IMR-90 (cell line): ENCODE measurements around the gene HES7. TPM values are rescaled to one million over a fixed set of nuclear protein-coding genes. Genes with fewer than 3 reads are reported as not detected.

ENCODE experiments used
- ATAC-seq: fragments of 200-7000 bp; cut with Tn5 transposase; 2 replicates; pipeline ENCODE4 v1.9.1; 2020; ENCODE audit warnings: low read depth, mild to moderate bottlenecking, moderate library complexity
- BruUV-seq: library from RNA; stranded (reverse); fragments of 400-500 nt; replicated peaks from 2 replicates; lab custom pipeline; 2021; lab: Mats Ljungman, UMichigan
- CTCF ChIA-PET: fragments of 300-600 bp; formaldehyde crosslinking; extraction: SDS; loops from one replicate; lab custom pipeline; 2021; ENCODE audit warnings: antibody characterized with exemption; lab: Yijun Ruan, JAX
- POLR2A ChIA-PET: fragments of 300-600 bp; sonication (Branson Sonifier 250); formaldehyde crosslinking; loops from one replicate; lab custom pipeline; 2022; ENCODE audit warnings: antibody characterized with exemption; ENCODE audit not compliant: unreplicated experiment; lab: Charles Lee
- DNase-seq: peaks from one replicate; pipeline ENCODE4 v3.0.0; 2013
- H2AFZ ChIP-seq: replicated peaks from 2 replicates; pipeline ENCODE3; 2013; ENCODE audit warnings: low read length, mild to moderate bottlenecking; ENCODE audit not compliant: poor library complexity
- H2AK5ac ChIP-seq: 2 replicates; pipeline ENCODE4 v1.6.1; 2013; ENCODE audit warnings: low read depth, low read length, inconsistent platforms
- H2AK9ac ChIP-seq: replicated peaks from 2 replicates; pipeline ENCODE3; 2013; ENCODE audit warnings: mild to moderate bottlenecking, low read depth, low read length, moderate library complexity; ENCODE audit not compliant: poor library complexity
- H2BK120ac ChIP-seq: 2 replicates; pipeline ENCODE4 v1.6.1; 2013; ENCODE audit warnings: low read depth, low read length, inconsistent platforms
- H2BK15ac ChIP-seq: 3 replicates; pipeline ENCODE4 v1.6.1; 2013; ENCODE audit warnings: low read depth, low read length, inconsistent platforms
- H2BK20ac ChIP-seq: 2 replicates; pipeline ENCODE4 v1.6.1; 2013; ENCODE audit warnings: low read depth, mild to moderate bottlenecking, inconsistent platforms, low read length, moderate library complexity
- H2BK5ac ChIP-seq: 2 replicates; pipeline ENCODE4 v1.6.1; 2013; ENCODE audit warnings: mild to moderate bottlenecking, low read depth, low read length, inconsistent platforms; ENCODE audit not compliant: poor library complexity, severe bottlenecking
- H3K14ac ChIP-seq: replicated peaks from 2 replicates; pipeline ENCODE4 v1.6.1; 2013; ENCODE audit warnings: low read depth, low read length, inconsistent platforms
- H3K18ac ChIP-seq: 2 replicates; pipeline ENCODE4 v1.6.1; 2013; ENCODE audit warnings: low read depth, low read length, control low read depth
- H3K23ac ChIP-seq: 2 replicates; pipeline ENCODE4 v1.6.1; 2013; ENCODE audit warnings: low read depth, low read length, inconsistent platforms
- H3K27ac ChIP-seq: 2 replicates; pipeline ENCODE4 v1.5.1; 2013; ENCODE audit warnings: mild to moderate bottlenecking, control low read depth, low read length; ENCODE audit not compliant: insufficient read depth
- H3K27me3 ChIP-seq: 2 replicates; pipeline ENCODE4 v1.6.1; 2013; ENCODE audit warnings: low read length; ENCODE audit not compliant: control insufficient read depth, insufficient read depth
- H3K36me3 ChIP-seq: 2 replicates; pipeline ENCODE4 v1.6.1; 2013; ENCODE audit warnings: low read length, mixed read lengths; ENCODE audit not compliant: control insufficient read depth, insufficient read depth
- H3K4ac ChIP-seq: 2 replicates; pipeline ENCODE4 v1.6.1; 2013; ENCODE audit warnings: low read depth, low read length, inconsistent platforms
- H3K4me1 ChIP-seq: 2 replicates; pipeline ENCODE4 v1.6.1; 2013; ENCODE audit warnings: low read length, mixed read lengths; ENCODE audit not compliant: control insufficient read depth, insufficient read depth
- H3K4me2 ChIP-seq: 2 replicates; pipeline ENCODE4 v1.6.1; 2013; ENCODE audit warnings: low read depth, mild to moderate bottlenecking, control low read depth, low read length, moderate library complexity
- H3K4me3 ChIP-seq: 2 replicates; pipeline ENCODE4 v1.5.1; 2013; ENCODE audit warnings: low read depth, mild to moderate bottlenecking, control low read depth, low read length, moderate library complexity; ENCODE audit not compliant: insufficient read depth
- H3K56ac ChIP-seq: 2 replicates; pipeline ENCODE4 v1.6.1; 2013; ENCODE audit warnings: low read length, inconsistent platforms; ENCODE audit not compliant: insufficient read depth; ENCODE audit errors: extremely low read depth
- H3K79me1 ChIP-seq, 2 experiments: 2 replicates each; pipeline ENCODE4 v1.6.1; 2013; ENCODE audit warnings: low read length in 2 of 2, inconsistent platforms in 1 of 2, low read depth in 1 of 2
- H3K9ac ChIP-seq: 2 replicates; pipeline ENCODE4 v1.6.1; 2013; ENCODE audit warnings: low read depth, low read length, control low read depth
- H3K9me1 ChIP-seq: 2 replicates; pipeline ENCODE4 v1.6.1; 2013; ENCODE audit warnings: low read length, inconsistent platforms; ENCODE audit not compliant: insufficient read depth
- H3K9me3 ChIP-seq: 2 replicates; pipeline ENCODE4 v1.6.1; 2013; ENCODE audit warnings: low read length; ENCODE audit not compliant: control insufficient read depth, insufficient read depth
- H4K20me1 ChIP-seq: 2 replicates; pipeline ENCODE4 v1.6.1; 2013; ENCODE audit warnings: low read length, inconsistent platforms; ENCODE audit not compliant: insufficient read depth
- H4K5ac ChIP-seq: 2 replicates; pipeline ENCODE4 v1.6.1; 2013; ENCODE audit warnings: mild to moderate bottlenecking, low read depth, low read length, control low read depth
- H4K8ac ChIP-seq, 2 experiments: 2 replicates each; pipeline ENCODE4 v1.6.1; 2013; ENCODE audit warnings: low read depth in 2 of 2, low read length in 2 of 2, control low read depth in 1 of 2, inconsistent platforms in 1 of 2
- H4K91ac ChIP-seq: 2 replicates; pipeline ENCODE4 v1.6.1; 2013; ENCODE audit warnings: low read depth, low read length, inconsistent platforms; ENCODE audit not compliant: insufficient read depth
- BHLHE40 ChIP-seq: fragments of 150-350 bp; IDR thresholded peaks from 2 replicates; pipeline ENCODE4 v1.6.1; 2016; ENCODE audit warnings: mild to moderate bottlenecking, low read depth, low read length
- CEBPB ChIP-seq: IDR thresholded peaks from 2 replicates; pipeline ENCODE4 v1.6.1; 2012; ENCODE audit warnings: low read depth, low read length, improper control_type of control experiment
- CHD1 ChIP-seq: IDR thresholded peaks from 2 replicates; pipeline ENCODE4 v1.6.1; 2012; ENCODE audit warnings: low read depth, low read length, improper control_type of control experiment
- CTCF ChIP-seq: conservative IDR thresholded peaks from 2 replicates; pipeline ENCODE4 v1.5.1; 2012; ENCODE audit warnings: mild to moderate bottlenecking, low read depth, low read length, improper control_type of control experiment
- ELK1 ChIP-seq: fragments of 150-350 bp; IDR thresholded peaks from 2 replicates; pipeline ENCODE4 v1.6.1; 2016; ENCODE audit warnings: low read depth, mild to moderate bottlenecking, low read length, moderate library complexity, borderline replicate concordance
- FOS ChIP-seq: fragments of 150-350 bp; IDR thresholded peaks from 2 replicates; pipeline ENCODE4 v1.6.1; 2016; ENCODE audit warnings: low read depth, low read length
- MAFK ChIP-seq: IDR thresholded peaks from 2 replicates; pipeline ENCODE4 v1.6.1; 2012; ENCODE audit warnings: low read depth, low read length, improper control_type of control experiment
- MAZ ChIP-seq: IDR thresholded peaks from 2 replicates; pipeline ENCODE4 v1.6.1; 2012; ENCODE audit warnings: low read depth, mild to moderate bottlenecking, low read length, improper control_type of control experiment, moderate library complexity, borderline replicate concordance
- NFE2L2 ChIP-seq: fragments of 150-350 bp; IDR thresholded peaks from 2 replicates; pipeline ENCODE4 v1.6.1; 2016; ENCODE audit warnings: low read depth, mild to moderate bottlenecking, low read length
- POLR2A ChIP-seq: IDR thresholded peaks from 2 replicates; pipeline ENCODE4 v1.6.1; 2012; ENCODE audit warnings: mild to moderate bottlenecking, low read depth, low read length
- RAD21 ChIP-seq: IDR thresholded peaks from 2 replicates; pipeline ENCODE4 v1.6.1; 2012; ENCODE audit warnings: low read length, improper control_type of control experiment
- RCOR1 ChIP-seq: IDR thresholded peaks from 2 replicates; pipeline ENCODE4 v1.6.1; 2012; ENCODE audit warnings: mild to moderate bottlenecking, low read length, improper control_type of control experiment; ENCODE audit not compliant: insufficient replicate concordance
- RFX5 ChIP-seq: IDR thresholded peaks from 2 replicates; pipeline ENCODE4 v1.8.0; 2012; ENCODE audit warnings: low read depth, mild to moderate bottlenecking, low read length, moderate library complexity
- SMC3 ChIP-seq: fragments of 150-350 bp; IDR thresholded peaks from 2 replicates; pipeline ENCODE4 v1.6.1; 2016; ENCODE audit warnings: low read depth, mild to moderate bottlenecking, antibody characterized with exemption, low read length, moderate library complexity
- USF2 ChIP-seq: fragments of 150-350 bp; IDR thresholded peaks from 2 replicates; pipeline ENCODE4 v1.6.1; 2017; ENCODE audit warnings: mild to moderate bottlenecking, antibody characterized with exemption, low read length, low read depth
- WGBS, 2 experiments: methylation state at CpG; one replicate each; pipeline versions ENCODE4 v1.1.5 to v1.1.7; 2013; ENCODE audit warnings: missing lambda C conversion rate in 2 of 2; ENCODE audit not compliant: insufficient read length in 1 of 2; ENCODE audit errors: extremely low coverage in 2 of 2; 5-methylcytosine and 5-hydroxymethylcytosine counted together
- dilution Hi-C: fragments of 300-500 bp; cut with HindIII; formaldehyde crosslinking; loops from one replicate; pipeline ENCODE4 v1.14.3; 2018; ENCODE audit warnings: low sequenced_read_pairs; ENCODE audit not compliant: unreplicated experiment
- in situ Hi-C: fragments of 300-500 bp; cut with MboI; formaldehyde crosslinking; loops from 3 replicates; pipeline ENCODE4 v1.14.3; 2019; ENCODE audit warnings: low sequenced_read_pairs, inconsistent platforms, mixed read lengths
- intact Hi-C: fragments of 100-400 bp; cut with micrococcal nuclease; formaldehyde crosslinking; loops from 2 replicates; pipeline ENCODE4 v1.10.0; 2022
- polyA plus RNA-seq, 3 experiments: library from polyadenylated mRNA; depleted of rRNA; stranded (reverse); fragments of >200 nt; gene quantifications; 2 replicates each; pipeline ENCODE4 v1.2.3, GENCODE V29; 2012; ENCODE audit warnings: low replicate concordance in 1 of 3
- total RNA-seq: library from RNA; depleted of rRNA; stranded (reverse); fragments of >200 nt; gene quantifications from 2 replicates; pipeline ENCODE4 v1.2.3, GENCODE V29; 2012

HES7 gene
- total and polyA plus RNA-seq, 2 of the 4 experiments (the other 2 are of a cell fraction): 0.43 TPM; not detected in 1

GRCh38 chr17:8071496-8071895 lies 52.4 kb downstream of the HES7 start:
- no peak overlapping the region for H3K9ac ChIP-seq
- no peak overlapping the region for H2AK9ac ChIP-seq
- ATAC-seq (no peak), DNase-seq (no peak)
- H3K18ac ChIP-seq: no peak overlapping the region
- H2AK5ac ChIP-seq: no peak overlapping the region
- no peak overlapping the region for H4K91ac ChIP-seq
- in situ Hi-C loops (loop anchor here (5.0 kb wide), 1 partner anchor 46 kb away; the partner anchor contains the start of gene ALOXE3), intact Hi-C loops (no loop called here), dilution Hi-C loops (no loop called here)
- H3K4me3 ChIP-seq: no peak overlapping the region
- no peak overlapping the region for H3K4me2 ChIP-seq
- H2BK120ac ChIP-seq: no peak overlapping the region
- no peaks in the 10 kb centered on the region for H3K9me3 ChIP-seq
- peak overlapping the region; percentile 35 for H2AFZ ChIP-seq
- no peak for TF ChIP-seq MAFK
- TF ChIP-seq ELK1: no peak
- no peak for TF ChIP-seq SMC3
- TF ChIP-seq FOS: no peak
- no peak for TF ChIP-seq RCOR1
- TF ChIP-seq CTCF: no peak
- no peak for TF ChIP-seq NFE2L2
- no peak for TF ChIP-seq CHD1
- no peak for TF ChIP-seq MAZ
- no peak for TF ChIP-seq RFX5
- TF ChIP-seq BHLHE40: no peak
- no peak for TF ChIP-seq POLR2A
- TF ChIP-seq RAD21: no peak
- no peak for TF ChIP-seq USF2
- TF ChIP-seq CEBPB: no peak
- H3K79me1 ChIP-seq: no peaks in the 10 kb centered on the region
- no TSS peak for BruUV-seq
- no peak overlapping the region for H3K56ac ChIP-seq
- H3K14ac ChIP-seq: no peak overlapping the region
- H4K20me1 ChIP-seq: no peaks in the 10 kb centered on the region
- no peak overlapping the region for H2BK15ac ChIP-seq
- 68% methylated on average over 6 of the region's 12 CpGs; no CpG with 5 or more reads in 1 of the 2 experiments for WGBS, 2 experiments
- no peak overlapping the region for H4K5ac ChIP-seq
- ChIA-PET POLR2A (no interaction called here), CTCF (interaction anchor here (1.2 kb wide), 1 partner anchor 48 kb away, joined by 4 read pairs; no protein-coding TSS in a partner anchor)
- H3K4ac ChIP-seq: no peak overlapping the region
- peaks cover 87% of the 10 kb centered on the region for H3K27me3 ChIP-seq
- no peak overlapping the region for H3K23ac ChIP-seq
- no peak overlapping the region for H2BK20ac ChIP-seq
- no peaks in the 10 kb centered on the region for H3K9me1 ChIP-seq
- no peaks in the 10 kb centered on the region for H3K4me1 ChIP-seq
- H3K27ac ChIP-seq: no peak overlapping the region
- no peak overlapping the region for H2BK5ac ChIP-seq
- no peaks in the 10 kb centered on the region for H3K36me3 ChIP-seq
- no peak overlapping the region for H4K8ac ChIP-seq
